ENCODE data around the gene ADH5.
"Not testable (repeated sequence)": the region's sequence is repeated elsewhere in the genome, so short reads cannot be mapped to it uniquely, and the experiment has no call there.

Gene ADH5

DNA sequence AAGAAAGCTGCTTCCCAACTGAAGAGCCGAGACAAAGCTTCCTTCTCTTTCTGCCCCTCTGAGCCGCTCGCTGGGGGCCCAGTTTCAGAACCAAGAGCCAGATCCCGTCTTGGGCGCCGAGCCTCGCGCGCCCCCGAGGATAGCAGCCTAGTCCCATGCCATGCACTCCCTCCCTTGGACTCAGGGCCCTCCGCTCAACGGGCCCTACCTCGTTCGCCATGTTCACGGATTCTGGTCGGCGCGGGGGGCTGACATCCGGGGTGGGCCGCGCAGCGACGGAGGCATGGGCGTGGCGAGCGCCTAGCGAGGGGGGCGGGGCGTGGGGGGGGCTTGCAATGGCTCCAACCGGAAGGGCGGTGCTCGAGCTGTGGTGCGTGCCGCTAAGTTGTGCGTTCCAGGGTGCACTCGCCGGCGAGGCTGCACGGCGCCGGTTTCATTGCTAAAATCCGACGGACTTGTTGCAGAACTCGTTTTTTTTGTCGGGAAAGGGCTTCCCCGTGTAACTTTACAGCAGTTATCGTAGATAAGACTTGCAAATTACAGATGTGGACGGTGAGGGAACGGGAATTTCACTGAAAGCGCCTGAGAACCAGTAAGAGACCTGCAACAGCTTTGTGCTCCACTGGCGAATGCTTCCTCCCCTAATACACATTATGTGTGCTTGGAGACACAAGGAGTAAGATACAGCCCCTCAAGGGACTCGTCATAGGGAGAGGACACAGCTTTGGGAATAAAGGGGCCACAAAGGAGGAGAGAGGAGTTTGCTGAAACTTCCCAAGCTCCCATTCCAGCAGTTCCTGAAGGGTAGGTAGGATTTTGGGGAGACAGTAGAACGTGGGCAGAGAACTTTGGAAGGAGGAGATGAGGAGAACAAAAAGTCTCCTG, at the start of gene ADH5:
ADH5 (minus strand) TSS at position 308 of the 885 bp plus-strand sequence; CDS start at position 220, 88 bp downstream.
- peak; percentile 81 for DNase-seq (ENCODE audit: low read depth, low spot score)

DNA sequence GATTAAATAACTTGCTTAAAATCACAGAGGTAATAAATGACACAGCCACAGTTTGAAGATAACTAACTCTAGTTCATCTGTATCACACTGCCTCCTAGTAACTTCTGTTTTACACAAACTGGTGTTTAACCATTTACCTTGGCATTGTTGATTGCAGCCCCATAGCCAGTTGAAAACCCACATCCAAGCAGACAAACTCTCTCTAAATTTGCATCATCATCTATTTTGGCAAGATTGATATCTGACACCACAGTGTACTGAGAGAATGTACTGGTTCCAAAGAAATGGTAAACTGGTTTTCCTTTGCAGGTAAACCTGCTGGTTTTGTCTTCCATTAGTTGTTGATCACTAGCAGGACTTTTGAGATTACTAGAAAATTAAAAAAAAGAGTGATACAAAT, 47.7 kb upstream of the ADH5 start:
- no peak for DNase-seq (ENCODE audit: low read depth, low spot score)

- DNase-seq (ENCODE audit: low read depth, low spot score) = no peak
Measured at GRCh38 chr4:99135541-99136162, 47.1 kb upstream of the ADH5 start.

DNA sequence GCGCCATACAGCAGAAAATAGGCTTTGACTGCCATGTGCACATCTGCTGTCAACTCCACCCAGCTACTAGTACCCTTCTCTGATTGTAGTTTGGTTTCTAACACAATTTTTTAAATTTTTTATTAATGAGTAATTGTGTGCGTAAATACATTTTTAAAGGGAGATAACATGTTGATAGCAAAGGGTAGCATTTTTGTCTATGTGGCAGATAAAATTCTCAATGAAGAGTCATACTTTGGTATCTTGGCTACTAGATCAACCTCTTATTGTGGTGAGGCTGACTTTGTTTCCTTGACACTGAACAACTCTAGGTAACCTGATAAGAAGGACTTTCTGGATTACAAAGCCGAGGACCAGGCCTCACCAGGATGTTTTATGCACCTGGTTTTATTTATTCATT, 46.0 kb upstream of the ADH5 start:
- no peak for DNase-seq (ENCODE audit: low read depth, low spot score)

DNA sequence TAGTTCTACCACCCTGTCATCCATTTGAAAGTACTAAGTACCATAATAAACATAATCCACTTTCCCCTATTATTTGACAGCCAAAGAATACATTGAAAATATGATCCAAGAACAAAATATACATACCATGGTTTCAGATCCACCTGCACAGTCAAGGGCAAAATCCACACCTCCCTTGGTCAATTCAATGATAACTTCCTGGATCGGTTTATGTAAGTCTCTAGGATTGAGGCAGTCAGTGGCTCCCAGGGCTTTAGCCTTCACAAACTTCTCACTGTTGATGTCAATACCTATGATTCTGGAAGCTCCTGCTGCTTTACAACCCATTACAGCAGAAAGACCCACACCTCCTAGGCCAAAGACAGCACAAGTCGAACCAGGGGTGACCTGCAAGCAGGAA, 42.8 kb upstream of the ADH5 start:
- DNase-seq (ENCODE audit: low read depth, low spot score) = no peak

- no peak for DNase-seq (ENCODE audit: low read depth, low spot score)
Measured at GRCh38 chr4:99126376-99126775, 37.8 kb upstream of the ADH5 start.

GRCh38 chr4:99121008-99121407, 32.4 kb upstream of the ADH5 start:
- no peak for DNase-seq (ENCODE audit: low read depth, low spot score)

- DNase-seq (ENCODE audit: low read depth, low spot score) = no peak
Measured at GRCh38 chr4:99120501-99120900, 31.9 kb upstream of the ADH5 start.

- DNase-seq (ENCODE audit: low read depth, low spot score) = no peak
Measured at GRCh38 chr4:99117876-99118693, 29.5 kb upstream of the ADH5 start.

DNA sequence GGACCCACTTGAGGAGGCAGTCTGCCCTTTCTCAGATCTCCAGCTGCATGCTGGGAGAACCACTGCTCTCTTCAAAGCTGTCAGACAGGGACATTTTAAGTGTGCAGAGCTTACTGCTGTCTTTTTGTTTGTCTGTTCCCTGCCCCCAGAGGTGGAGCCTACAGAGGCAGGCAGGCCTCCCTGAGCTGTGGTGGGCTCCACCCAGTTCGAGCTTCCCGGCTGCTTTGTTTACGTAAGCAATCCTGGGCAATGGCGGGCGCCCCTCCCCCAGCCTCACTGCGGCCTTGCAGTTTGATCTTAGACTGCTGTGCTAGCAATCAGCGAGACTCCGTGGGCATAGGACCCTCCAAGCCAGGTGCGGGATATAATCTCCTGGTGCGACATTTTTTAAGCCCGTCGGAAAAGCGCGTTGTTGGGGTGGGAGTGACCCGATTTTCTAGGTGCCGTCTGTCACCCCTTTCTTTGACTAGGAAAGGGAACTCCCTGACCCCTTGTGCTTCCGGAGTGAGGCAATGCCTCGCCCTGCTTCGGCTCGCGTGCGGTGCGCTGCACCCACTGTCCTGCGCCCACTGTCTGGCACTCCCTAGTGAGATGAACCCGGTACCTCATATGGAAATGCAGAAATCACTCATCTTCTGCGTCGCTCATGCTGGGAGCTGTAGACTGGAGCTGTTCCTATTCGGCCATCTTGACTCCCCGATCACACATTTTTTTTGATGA, 28.7 kb upstream of the ADH5 start:
- DNase-seq (ENCODE audit: low read depth, low spot score) = not testable (repeated sequence)

DNA sequence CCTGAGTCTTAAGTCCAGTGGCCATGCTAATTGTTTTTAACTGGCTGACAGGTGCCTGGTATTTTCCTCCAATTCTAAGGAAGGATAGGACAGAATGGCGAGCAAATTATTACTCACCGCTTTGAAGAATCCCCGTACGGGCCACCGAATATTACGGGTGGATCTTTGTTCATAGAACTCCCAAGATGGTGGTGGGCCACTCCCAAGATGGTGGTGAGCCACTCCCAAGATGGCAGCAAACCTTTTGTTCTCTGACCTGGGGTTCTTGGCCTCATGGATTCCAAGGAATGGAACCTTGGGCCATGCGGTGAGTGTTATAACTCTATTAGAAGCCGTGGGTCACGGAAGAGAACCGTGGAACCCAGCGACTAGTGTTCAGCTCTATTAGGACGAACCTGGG, 20.7 kb upstream of the ADH5 start:
- not testable (repeated sequence) for DNase-seq (ENCODE audit: low read depth, low spot score)

- no peak for DNase-seq (ENCODE audit: low read depth, low spot score)
Measured at GRCh38 chr4:99104153-99104552, 15.6 kb upstream of the ADH5 start.

DNA sequence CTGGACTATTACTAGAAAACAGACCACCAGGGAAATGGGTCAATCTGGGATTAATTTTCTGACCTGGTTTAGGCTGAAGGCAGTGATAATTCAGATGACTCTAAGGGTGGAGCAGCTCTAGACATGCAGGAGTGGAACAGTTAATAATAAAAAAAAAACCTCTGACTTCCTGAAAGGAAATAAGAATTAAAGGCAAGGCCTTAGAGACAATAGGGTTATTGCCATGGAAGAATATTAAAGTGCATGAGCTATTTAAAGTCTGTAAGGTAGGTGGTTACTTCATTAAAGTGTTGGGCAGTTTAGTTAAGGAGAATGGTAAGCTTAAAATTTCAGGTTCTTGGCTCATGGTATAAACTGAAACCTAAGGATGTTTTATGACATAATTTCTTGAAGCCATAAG, 14.6 kb upstream of the ADH5 start:
- no peak for DNase-seq (ENCODE audit: low read depth, low spot score)

DNA sequence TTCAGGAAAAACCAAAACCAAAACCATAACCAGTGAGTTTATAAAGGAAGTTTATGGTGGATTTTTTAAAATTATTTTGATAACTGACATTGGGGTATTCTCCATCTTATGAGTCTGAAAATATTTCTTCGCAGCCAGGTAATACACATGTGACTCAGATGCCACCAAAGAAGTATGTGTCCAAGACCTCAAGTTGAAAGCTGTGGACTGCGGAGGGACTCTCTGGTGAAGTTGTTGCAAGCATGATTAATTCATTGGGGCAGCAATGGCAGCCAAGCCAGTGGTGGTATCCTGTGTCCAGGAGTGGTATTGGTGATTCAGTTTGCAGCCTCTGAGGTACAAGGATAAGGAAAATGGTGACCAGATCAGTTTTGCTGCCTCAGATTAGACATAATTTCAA, 14.0 kb upstream of the ADH5 start:
- DNase-seq (ENCODE audit: low read depth, low spot score) = no peak

- no peak for DNase-seq (ENCODE audit: low read depth, low spot score)
Measured at GRCh38 chr4:99100876-99101275, 12.3 kb upstream of the ADH5 start.

- not testable (repeated sequence) for DNase-seq (ENCODE audit: low read depth, low spot score)
Measured at GRCh38 chr4:99099814-99100213, 11.2 kb upstream of the ADH5 start.

GRCh38 chr4:99099311-99099710, 10.7 kb upstream of the ADH5 start:
- no peak for DNase-seq (ENCODE audit: low read depth, low spot score)

GRCh38 chr4:99091841-99092240, 3.3 kb upstream of the ADH5 start:
- DNase-seq (ENCODE audit: low read depth, low spot score) = not testable (repeated sequence)

DNA sequence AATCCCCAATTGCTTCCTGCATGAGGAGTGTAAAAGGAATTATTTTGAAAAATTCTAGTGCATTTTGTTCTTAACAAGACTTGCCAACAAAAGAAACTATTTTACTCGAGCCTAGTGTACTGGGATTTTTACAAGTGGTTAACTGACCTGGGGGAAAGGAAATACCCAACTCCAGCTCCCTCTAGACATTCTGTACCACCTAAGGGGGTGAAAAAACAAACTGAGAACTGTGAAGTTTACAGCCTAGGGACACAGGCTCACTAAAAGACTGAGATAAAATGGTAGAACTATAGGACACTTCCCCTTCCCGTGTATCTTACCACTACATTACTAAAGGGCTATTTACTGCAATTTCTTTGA, 2.6 kb upstream of the ADH5 start:
- DNase-seq (ENCODE audit: low read depth, low spot score) = no peak

- DNase-seq (ENCODE audit: low read depth, low spot score) = no peak
Measured at GRCh38 chr4:99090481-99091215, 2.1 kb upstream of the ADH5 start.

DNA sequence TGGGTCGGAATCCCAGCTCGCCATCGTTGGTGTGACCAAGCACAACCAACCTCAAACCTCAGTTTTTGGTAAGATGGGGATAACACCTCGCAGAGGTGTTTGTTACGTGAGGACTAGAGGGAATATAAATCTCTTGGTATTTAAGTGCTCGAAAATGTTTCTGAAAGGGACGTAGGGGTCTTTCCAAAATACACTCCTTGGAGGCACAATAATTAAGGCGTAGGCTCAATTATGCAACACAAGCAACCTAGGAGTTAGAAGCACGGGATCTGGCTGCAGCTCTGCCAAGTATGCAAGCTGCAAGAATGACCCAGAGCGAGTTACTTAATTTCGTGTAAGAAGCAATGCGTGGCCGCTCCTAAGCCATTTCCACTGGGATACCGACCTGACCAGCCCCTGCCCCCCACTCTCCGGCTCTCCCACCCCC, 552 bp downstream of the ADH5 start:
- no peak for DNase-seq (ENCODE audit: low read depth, low spot score)
